ENCODE measurements around the gene PTPRK. TPM values are rescaled to one million over a fixed set of nuclear protein-coding genes. Genes with fewer than 3 reads are reported as not detected.

Gene PTPRK
- total RNA-seq, 1 experiment from 2014 or later = 53.8 TPM

DNA sequence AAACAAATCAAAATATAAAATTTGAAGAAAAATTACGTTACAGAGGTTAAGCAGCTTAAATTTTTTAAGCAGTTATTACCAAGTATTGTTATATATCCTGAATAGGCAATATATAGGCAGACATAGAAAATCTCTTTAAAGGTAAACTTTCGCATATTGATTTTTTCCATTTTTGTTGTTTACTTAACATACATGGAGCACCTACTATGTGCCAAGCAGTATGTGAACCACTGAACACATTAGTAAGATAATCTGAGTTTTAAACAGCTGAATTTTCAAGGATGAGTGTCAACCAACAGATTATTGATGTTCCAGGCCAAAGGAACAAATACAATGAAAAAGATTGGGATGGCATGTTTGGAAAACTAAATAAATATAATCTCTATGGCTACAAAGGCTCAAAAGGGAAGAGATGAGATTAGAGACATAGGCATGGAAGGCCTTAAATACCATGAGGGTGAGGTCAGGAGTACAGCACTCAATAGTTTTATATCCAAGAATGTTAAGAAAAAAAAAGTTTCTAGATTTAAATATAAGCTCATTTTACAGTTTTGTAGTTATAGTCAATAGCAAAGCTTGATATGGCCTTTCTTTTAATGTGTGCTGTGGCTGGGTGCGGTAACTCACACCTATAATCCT, 277.5 kb downstream of the PTPRK start:
- Histone ChIP-seq H3K27ac (ENCODE audit: low read length) (no peak overlapping the region), H3K9me3 (ENCODE audit: low read length) (no peaks in the 10 kb centered on the region), H3K27me3 (ENCODE audit: low read length) (no peaks in the 10 kb centered on the region), H3K4me1 (ENCODE audit: insufficient read depth, low read length) (no peaks in the 10 kb centered on the region), H3K9ac (ENCODE audit: low read length) (no peak overlapping the region), H3K9me2 (replicated peaks; ENCODE audit: low read length) (no peaks in the 10 kb centered on the region), H2AFZ (ENCODE audit: low read length) (no peak overlapping the region), H3K79me2 (ENCODE audit: low read length) (no peaks in the 10 kb centered on the region), H3K36me3 (ENCODE audit: low read depth, low read length) (no peaks in the 10 kb centered on the region), H3F3A (ENCODE audit: low read length, unreplicated experiment) (no peaks in the 10 kb centered on the region), H3K4me3 (ENCODE audit: low read length) (no peak overlapping the region), H3K4me2 (ENCODE audit: low read length) (no peak overlapping the region), H4K20me1 (ENCODE audit: low read length) (no peaks in the 10 kb centered on the region)
- POLR2A ChIA-PET (ENCODE audit: unreplicated experiment) = interaction anchor here (0.6 kb wide), 1 partner anchor 96 kb away, joined by 4 read pairs; no protein-coding TSS in a partner anchor
- DNase-seq (no peak), ATAC-seq (no peak)
- intact Hi-C loops (cut with micrococcal nuclease) = no loop called here
- CTCF ChIA-PET = no interaction called here
- BruUV-seq (replicated peaks) = no TSS peak
- TF ChIP-seq EZH2phosphoT487 (IDR thresholded peaks at IDR 0.05; ENCODE audit: borderline replicate concordance, low read length) (no peak), EZH2 (IDR thresholded peaks at IDR 0.05; ENCODE audit: low read length, unreplicated experiment) (no peak), CTCF (conservative IDR thresholded peaks at IDR 0.05; ENCODE audit: low read depth, low read length) (no peak)

DNA sequence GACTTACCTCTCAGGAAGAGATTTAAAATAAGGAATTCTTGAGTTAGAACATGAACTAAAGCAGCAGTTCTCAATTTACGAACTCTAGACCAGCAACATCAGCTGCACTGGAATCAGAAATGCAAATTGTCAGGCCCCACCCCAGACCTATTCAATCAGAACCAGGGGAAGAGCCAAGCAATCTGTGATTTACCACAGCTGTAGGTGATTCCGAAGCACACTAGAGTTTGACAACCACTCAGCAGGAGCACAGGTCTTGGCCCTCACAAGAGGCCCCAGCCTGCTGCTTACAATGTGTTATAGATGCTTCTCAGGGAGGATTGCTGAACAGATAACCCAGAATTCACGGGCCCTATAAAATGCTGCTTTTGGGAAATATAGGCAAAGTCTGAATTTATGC, 279.2 kb downstream of the PTPRK start:
- H3K36me3 ChIP-seq (ENCODE audit: low read depth, low read length) = no peaks in the 10 kb centered on the region
- CTCF ChIA-PET = no interaction called here

More for the DNA sequence above, 279.2 kb downstream of the PTPRK start:
- no peak overlapping the region for H3K27ac ChIP-seq (ENCODE audit: low read length)
- no peak overlapping the region for H3K4me3 ChIP-seq (ENCODE audit: low read length)
- TF ChIP-seq EZH2phosphoT487 (IDR thresholded peaks at IDR 0.05; ENCODE audit: borderline replicate concordance, low read length) (no peak), CTCF (conservative IDR thresholded peaks at IDR 0.05; ENCODE audit: low read depth, low read length) (no peak), EZH2 (IDR thresholded peaks at IDR 0.05; ENCODE audit: low read length, unreplicated experiment) (no peak)
- H2AFZ ChIP-seq (ENCODE audit: low read length) = no peak overlapping the region
- H3K9me2 ChIP-seq (replicated peaks; ENCODE audit: low read length) = no peaks in the 10 kb centered on the region
- POLR2A ChIA-PET (ENCODE audit: unreplicated experiment) = interaction anchor here (0.6 to 0.7 kb wide), 2 partner anchors 9 to 56 kb away, joined by 4 to 11 read pairs; no protein-coding TSS in a partner anchor
- no peaks in the 10 kb centered on the region for H3K4me1 ChIP-seq (ENCODE audit: insufficient read depth, low read length)
- H4K20me1 ChIP-seq (ENCODE audit: low read length) = no peaks in the 10 kb centered on the region
- DNase-seq = no peak
- H3K4me2 ChIP-seq (ENCODE audit: low read length) = no peak overlapping the region
- H3F3A ChIP-seq (ENCODE audit: low read length, unreplicated experiment) = no peaks in the 10 kb centered on the region
- ATAC-seq = no peak
- intact Hi-C loops (cut with micrococcal nuclease) = no loop called here
- H3K9ac ChIP-seq (ENCODE audit: low read length) = no peak overlapping the region
- no peaks in the 10 kb centered on the region for H3K9me3 ChIP-seq (ENCODE audit: low read length)
- no peaks in the 10 kb centered on the region for H3K27me3 ChIP-seq (ENCODE audit: low read length)
- no TSS peak for BruUV-seq (replicated peaks)
- no peaks in the 10 kb centered on the region for H3K79me2 ChIP-seq (ENCODE audit: low read length)

All from PC-3 (cell line).